ENCODE results near the gene CFAP54. TPM values are rescaled to one million over a fixed set of nuclear protein-coding genes. Genes with fewer than 3 reads are reported as not detected.

Gene CFAP54
- total RNA-seq, 1 experiment from 2014 or later, result 0.64 TPM

DNA sequence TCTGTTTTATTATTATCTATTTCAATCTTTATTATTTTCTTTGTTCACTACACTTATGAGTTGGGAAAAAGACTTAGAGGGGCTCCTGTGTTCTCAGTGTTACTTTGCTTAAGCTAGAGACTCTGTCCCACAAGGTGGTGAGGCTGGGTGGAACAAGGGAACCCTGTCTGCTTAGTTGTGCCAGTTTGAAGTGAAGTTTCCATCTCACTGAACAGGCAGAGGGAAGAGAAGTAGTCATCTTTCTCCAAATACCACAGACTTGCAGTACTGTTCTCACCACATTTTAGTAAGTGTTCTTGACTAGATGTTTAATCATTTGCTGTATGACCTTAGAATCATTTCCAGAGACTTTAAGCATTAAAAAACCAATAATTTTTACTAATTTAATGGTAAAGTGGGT, 222.0 kb downstream of the CFAP54 start:
- Histone ChIP-seq H3K4me1 (ENCODE audit: control insufficient read depth, insufficient read depth, low read length) (no peaks in the 10 kb centered on the region), H3K9me3 (ENCODE audit: control insufficient read depth, insufficient read depth, low read depth, low read length) (no peaks in the 10 kb centered on the region), H3K4me3 (ENCODE audit: low read depth in 2 of 2, low read length in 2 of 2) (no peak overlapping the region), H3K36me3 (ENCODE audit: control insufficient read depth, insufficient read depth, low read length) (no peaks in the 10 kb centered on the region), H3K27ac (ENCODE audit: low read length) (no peak overlapping the region), H3K27me3 (ENCODE audit: control insufficient read depth, insufficient read depth, low read length) (peaks cover 2% of the 10 kb centered on the region; the same call in 1 of the 2 replicates)
- ATAC-seq (no peak), DNase-seq (ENCODE audit: low read depth, low spot score) (no peak)
- in situ Hi-C loops (cut with HindIII; ENCODE audit: low pct_unique_long_range_greater_than_20kb, low sequenced_read_pairs), result no loop called here
- ChIA-PET CTCF (no interaction called here), POLR2A (no interaction called here)
- intact Hi-C loops (cut with micrococcal nuclease; ENCODE audit: unreplicated experiment), result no loop called here
- no peak for TF ChIP-seq REST (IDR thresholded peaks at IDR 0.05; ENCODE audit: insufficient read depth in 1 of 2, low read depth in 2 of 2, low read length in 1 of 2)
- TF ChIP-seq POLR2AphosphoS5 (IDR thresholded peaks at IDR 0.05; ENCODE audit: low read depth, low read length), result no peak
- TF ChIP-seq SIN3A (IDR thresholded peaks at IDR 0.05; ENCODE audit: borderline replicate concordance, insufficient read depth, low read depth, low read length), result no peak
- no peak for TF ChIP-seq TCF7L2 (IDR thresholded peaks at IDR 0.05; ENCODE audit: low read depth, low read length)
- TF ChIP-seq, protein P1, sequence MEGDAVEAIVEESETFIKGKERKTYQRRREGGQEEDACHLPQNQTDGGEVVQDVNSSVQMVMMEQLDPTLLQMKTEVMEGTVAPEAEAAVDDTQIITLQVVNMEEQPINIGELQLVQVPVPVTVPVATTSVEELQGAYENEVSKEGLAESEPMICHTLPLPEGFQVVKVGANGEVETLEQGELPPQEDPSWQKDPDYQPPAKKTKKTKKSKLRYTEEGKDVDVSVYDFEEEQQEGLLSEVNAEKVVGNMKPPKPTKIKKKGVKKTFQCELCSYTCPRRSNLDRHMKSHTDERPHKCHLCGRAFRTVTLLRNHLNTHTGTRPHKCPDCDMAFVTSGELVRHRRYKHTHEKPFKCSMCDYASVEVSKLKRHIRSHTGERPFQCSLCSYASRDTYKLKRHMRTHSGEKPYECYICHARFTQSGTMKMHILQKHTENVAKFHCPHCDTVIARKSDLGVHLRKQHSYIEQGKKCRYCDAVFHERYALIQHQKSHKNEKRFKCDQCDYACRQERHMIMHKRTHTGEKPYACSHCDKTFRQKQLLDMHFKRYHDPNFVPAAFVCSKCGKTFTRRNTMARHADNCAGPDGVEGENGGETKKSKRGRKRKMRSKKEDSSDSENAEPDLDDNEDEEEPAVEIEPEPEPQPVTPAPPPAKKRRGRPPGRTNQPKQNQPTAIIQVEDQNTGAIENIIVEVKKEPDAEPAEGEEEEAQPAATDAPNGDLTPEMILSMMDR (IDR thresholded peaks at IDR 0.05), result no peak
- BruUV-seq (replicated peaks), result no TSS peak

GRCh38 chr12:96714199-96714598, 224.8 kb downstream of the CFAP54 start:
- ATAC-seq (no peak), DNase-seq (ENCODE audit: low read depth, low spot score) (no peak)
- Histone ChIP-seq H3K4me3 (ENCODE audit: low read depth in 2 of 2, low read length in 2 of 2) (no peak overlapping the region), H3K4me1 (ENCODE audit: control insufficient read depth, insufficient read depth, low read length) (no peaks in the 10 kb centered on the region), H3K27me3 (ENCODE audit: control insufficient read depth, insufficient read depth, low read length) (peaks cover 2% of the 10 kb centered on the region; the same call in 1 of the 2 replicates), H3K9me3 (ENCODE audit: control insufficient read depth, insufficient read depth, low read depth, low read length) (no peaks in the 10 kb centered on the region), H3K27ac (ENCODE audit: low read length) (no peak overlapping the region), H3K36me3 (ENCODE audit: control insufficient read depth, insufficient read depth, low read length) (no peaks in the 10 kb centered on the region)
- no TSS peak for BruUV-seq (replicated peaks)
- ChIA-PET CTCF (no interaction called here), POLR2A (no interaction called here)
- intact Hi-C loops (cut with micrococcal nuclease; ENCODE audit: unreplicated experiment), result no loop called here
- TF ChIP-seq SIN3A (IDR thresholded peaks at IDR 0.05; ENCODE audit: borderline replicate concordance, insufficient read depth, low read depth, low read length) (no peak), POLR2AphosphoS5 (IDR thresholded peaks at IDR 0.05; ENCODE audit: low read depth, low read length) (no peak), TCF7L2 (IDR thresholded peaks at IDR 0.05; ENCODE audit: low read depth, low read length) (no peak), REST (IDR thresholded peaks at IDR 0.05; ENCODE audit: insufficient read depth in 1 of 2, low read depth in 2 of 2, low read length in 1 of 2) (no peak)
- TF ChIP-seq, protein P1 (IDR thresholded peaks at IDR 0.05), result no peak
- in situ Hi-C loops (cut with HindIII; ENCODE audit: low pct_unique_long_range_greater_than_20kb, low sequenced_read_pairs), result no loop called here
